HG02759 (cell line): Measurements from ENCODE around the gene LYPD4.

Experiments
- ATAC-seq: cut with Tn5 transposase; IDR thresholded peaks from one replicate; pipeline ENCODE4 v1.9.1; 2021; ENCODE audit warnings: mild to moderate bottlenecking, moderate library complexity; ENCODE audit not compliant: unreplicated experiment

Gene LYPD4

DNA sequence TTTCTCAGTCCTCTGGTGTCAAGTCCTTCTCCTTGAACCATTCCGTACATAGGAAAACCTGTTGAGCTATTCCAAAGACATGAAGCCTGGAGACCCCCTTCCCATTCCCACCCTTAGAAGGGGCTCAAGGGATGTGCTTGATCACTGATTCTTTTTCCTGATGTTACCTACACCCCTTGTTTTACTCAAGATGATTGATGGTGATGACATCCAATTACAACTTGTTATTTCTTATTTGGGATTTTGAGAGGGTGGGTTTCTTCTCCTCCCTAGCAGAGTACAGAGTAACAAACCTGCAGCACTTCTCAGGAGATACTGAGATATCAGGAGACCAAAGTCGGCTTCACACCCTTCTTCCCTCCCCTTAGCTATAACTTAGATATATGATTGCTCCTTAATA, 8.9 kb upstream of the LYPD4 start:
- no peak for ATAC-seq

DNA sequence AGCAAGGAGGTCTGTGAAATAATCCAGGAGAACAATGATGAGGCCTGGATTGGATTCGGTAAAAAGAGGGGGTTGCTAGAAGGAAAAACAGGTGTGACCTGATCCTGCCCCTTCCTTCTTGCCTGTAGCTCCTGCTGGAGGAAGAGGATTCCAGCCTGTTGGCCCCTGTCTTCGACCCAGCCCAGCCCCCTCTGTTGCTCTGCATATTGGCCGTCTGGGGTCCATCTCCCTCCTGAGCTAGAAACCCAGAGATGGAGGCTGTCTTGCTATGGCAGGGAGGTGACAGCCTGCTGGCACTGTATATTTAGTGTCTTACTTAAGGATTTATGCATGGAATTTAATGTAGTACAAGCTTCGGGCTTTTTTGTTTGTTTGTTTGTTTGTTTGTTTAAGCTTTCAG, 7.0 kb upstream of the LYPD4 start:
- no peak for ATAC-seq

DNA sequence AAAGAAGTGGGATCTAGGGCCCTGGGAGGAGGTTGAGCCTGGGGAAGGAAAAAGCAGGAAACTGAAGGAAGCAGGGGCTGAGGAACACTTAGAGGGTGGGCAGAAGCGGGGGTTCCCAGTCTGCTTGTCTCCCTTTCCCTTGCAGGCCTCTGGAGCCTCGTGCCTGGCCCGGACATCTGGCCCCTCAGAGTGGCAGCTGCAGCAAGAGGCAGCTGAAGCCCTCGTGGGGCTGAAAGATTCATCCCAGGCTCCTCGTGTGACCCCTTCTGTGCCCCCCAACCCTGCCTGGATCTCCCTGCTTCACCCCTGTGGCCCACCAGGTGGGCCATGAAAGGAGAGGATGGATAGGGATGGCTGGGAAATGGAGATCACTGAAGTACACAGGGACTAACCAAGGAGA, 5.9 kb upstream of the LYPD4 start:
- ATAC-seq, result no peak

DNA sequence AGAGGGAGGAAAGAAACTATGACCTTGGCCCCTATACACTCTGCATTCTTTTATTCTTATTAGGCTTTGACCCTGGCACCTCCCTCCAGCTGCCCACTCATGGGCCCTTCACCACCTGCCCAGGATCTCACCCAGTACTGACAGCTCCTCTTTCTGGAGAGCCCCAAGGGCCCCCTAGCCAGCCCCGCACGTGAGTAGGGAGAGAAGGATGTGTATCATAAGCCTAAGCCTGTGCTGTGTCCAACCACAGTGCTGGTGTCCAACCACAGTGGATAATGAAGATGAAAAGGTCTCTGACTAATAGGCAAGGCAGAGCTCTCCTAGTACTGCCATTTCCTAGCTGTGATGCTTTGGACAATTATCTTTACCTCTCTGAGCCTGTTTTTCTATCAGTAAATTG, 4.6 kb upstream of the LYPD4 start:
- ATAC-seq, result no peak

DNA sequence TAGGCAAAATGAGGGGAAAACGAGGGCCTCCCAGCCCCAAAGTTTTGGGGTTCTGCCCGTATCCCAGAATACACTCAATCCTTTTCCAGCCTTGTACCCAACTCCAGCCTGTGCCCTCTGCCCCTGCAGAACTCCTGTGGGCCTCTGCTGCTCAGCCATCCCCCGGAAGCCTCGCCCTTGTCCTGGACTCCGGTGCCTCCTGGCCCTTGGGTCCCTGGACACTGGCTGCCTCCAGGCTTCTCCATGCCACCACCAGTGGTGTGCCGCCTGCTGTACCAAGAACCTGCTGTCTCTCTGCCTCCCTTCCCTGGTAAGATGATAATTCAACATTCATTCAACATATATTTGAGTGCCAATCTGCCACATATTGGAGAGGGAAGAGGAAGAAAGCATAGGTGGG, 4.2 kb upstream of the LYPD4 start:
- ATAC-seq, result no peak

DNA sequence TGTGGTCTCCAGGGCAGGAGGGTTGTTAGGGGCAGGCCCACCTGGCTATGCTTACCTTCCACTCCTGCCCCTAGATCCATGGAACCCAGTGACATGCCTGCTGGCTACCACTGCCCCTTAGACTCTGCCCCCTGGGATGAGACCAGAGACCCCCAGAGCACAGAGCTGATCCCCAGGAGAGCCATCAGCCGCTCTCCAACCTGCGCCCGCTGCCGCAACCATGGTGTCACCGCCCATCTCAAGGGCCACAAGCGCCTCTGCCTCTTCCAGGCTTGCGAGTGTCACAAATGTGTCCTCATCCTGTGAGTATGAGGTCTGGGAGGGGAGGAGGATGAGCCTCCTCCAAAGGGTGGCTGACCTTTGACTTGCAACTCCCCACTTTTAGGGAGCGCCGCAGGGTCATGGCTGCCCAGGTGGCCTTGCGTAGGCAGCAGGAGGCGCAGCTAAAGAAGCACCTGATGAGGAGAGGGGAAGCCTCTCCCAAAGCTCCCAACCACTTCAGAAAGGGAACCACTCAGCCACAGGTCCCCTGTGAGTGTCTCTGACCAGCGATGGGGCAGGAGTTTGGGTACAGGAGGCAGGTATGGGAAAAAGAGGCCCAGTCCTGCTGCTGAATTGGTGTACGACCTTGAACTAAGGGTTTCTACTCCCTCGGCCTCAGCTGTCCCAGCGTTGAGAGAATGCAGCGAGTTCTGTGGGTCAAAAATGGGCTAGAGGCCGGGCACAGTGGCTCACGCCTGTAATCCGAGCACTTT, 3.0 kb upstream of the LYPD4 start:
- ATAC-seq, result no peak

DNA sequence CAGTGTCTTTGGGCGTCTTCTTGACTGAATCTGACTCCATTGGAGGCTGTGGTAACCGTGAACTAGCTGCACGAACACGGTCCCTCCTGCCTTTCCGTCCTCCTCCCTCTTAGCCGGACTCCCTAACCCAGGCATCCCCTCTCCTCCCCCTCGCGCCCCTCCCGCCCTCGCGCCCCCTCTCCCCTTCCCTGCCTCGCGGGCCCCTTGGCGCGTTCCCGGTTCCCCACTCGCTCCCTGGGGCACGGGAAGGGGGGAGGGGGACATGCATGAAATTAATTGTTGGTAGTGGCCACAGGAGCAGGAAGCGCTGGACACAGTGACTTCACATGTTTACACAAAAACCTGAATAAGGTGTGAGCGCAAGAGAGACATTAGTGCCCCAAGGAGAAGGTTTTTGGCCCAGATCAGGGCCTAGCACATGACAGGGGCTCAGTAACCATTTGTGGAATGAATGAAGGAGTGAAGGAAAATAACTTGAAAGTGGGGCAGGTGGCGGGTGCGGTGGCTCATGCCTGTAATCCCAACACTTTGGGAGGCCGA, 638 bp upstream of the LYPD4 start:
- no peak for ATAC-seq

DNA sequence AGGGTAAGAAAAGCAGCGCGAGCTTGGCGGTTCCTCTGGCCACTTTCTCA, 343 bp upstream of the LYPD4 start, which contains the start of gene DMRTC2:
Gene DMRTC2 (plus strand): TSS at position 42 of the 50 bp plus-strand sequence. CDS start 2,387 bp downstream, outside the sequence.
- ATAC-seq, result no peak

DNA sequence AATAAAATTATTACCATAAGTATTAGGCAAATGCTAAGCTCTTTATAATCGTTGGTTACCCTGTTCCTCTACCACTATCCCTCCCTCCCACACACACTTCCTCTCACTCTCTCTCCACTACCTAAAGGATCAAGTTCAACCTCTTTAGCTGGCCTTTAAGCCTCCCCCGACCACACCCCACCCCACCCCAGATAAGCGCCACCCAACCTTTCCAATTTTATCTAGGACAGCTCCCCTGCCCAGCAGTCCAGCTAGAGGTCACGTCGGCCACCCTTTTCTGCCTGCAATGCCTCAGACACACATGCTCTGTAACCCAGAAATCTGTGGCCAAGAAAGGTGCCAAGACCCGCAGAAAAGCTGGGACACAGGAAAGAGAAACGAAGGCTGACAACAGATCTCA, 1.1 kb downstream of the LYPD4 start:
- ATAC-seq, result no peak

DNA sequence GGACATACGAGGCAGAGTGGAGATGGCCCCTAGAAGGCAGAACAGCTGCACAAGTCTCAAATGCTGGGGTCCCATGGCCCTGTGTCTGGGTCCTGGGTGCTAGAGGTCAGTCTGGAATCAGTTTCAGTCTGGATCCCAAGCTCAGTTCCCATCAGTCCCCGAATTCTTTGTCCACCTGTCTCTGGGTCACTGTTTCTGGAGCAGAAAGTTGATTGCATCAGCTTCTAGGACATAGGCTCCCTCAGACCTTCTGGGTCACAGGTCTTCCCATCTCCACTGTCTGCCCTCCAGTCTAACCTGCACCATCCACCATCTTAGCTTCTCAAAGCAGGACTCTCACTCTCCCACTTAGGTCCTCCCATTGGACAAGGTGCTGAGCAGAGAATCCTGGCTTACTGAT, 5.3 kb downstream of the LYPD4 start:
- no peak for ATAC-seq

DNA sequence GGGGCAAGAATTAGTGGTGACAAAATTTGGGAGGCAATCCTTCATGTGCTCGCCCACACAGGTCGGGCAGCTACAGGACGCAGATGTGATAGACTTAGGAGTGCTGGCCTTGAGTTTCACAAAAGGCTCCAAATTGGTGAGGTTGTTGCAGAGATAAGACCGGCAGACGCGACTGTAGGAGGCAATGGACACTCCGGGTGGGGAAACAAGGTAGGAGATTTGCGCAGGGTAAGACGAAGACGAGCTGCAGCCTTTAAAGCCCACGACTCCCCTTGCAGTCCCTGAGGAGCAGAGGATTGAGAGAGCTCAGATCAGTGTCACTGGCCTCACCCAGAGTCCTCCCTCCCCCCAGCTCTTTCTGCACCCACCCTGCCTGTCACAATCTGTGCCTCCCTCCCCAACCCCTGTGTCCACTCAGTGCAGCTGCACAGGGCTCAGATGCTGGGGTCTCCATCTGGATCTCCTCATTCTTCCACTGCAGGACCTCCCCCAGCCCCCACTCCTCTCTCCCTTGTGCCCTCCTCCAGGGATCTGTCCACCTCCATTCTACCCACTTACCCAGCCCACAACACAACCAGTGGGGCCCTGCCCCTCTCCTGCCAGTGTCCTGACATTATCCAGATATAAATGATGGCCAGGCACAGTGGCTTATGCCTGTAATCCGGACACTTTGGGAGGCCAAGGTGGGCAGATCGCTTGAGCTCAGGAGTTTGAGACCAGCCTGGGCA, 6.3 kb downstream of the LYPD4 start:
- no peak for ATAC-seq

DNA sequence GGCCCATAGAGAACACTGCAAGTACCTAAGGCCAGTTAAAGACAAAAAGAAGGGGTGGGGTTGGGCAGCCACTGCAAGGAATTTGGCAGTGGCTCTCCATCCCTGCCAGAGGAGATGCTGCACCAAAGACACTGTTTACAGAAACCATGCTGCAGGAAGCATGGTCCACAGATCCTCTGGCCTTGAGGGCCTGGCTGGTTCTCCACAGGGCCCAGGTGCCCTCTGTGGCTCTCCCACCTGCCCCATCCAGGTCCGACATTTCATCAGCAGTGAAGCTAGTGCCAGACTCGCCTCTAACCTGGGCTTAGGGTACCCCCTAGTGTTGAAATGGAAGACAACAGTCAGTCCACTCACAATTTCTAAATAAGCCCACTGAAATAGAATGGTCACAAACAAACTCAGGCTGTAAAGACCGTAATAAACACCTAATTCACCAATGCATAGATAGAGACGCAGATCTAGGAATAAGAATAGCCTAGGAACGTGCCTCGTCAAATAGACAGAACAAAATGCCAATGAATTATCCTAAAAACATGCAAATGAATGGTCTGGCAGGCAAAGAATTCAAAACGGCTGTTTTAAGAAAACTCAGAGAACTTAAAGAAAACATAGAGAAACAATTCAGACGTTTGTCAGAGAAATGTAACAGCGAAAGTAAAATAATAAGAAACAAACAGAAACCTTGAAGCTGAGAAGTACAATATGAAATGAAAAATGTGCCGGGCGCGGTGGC, 23.3 kb downstream of the LYPD4 start:
- ATAC-seq, result no peak

DNA sequence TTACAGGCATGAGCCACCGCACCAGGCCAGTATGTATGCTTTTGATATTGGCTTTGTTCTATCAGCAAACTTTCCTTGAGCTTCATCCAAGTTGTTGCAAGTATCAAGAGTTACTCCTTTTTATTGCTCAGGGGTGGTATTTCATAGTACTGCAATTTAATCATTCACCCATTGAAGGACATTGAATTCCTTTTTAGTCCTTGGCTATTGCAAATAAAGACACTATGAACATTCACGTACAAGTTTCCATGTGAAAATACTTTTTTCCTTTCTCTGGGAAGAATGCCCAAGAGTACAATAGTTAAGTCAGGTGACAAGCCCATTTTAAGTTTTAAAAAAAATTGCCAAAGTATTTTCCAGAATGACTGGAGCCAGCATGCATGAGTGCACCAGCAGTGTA, 27.7 kb downstream of the LYPD4 start:
- no peak for ATAC-seq

DNA sequence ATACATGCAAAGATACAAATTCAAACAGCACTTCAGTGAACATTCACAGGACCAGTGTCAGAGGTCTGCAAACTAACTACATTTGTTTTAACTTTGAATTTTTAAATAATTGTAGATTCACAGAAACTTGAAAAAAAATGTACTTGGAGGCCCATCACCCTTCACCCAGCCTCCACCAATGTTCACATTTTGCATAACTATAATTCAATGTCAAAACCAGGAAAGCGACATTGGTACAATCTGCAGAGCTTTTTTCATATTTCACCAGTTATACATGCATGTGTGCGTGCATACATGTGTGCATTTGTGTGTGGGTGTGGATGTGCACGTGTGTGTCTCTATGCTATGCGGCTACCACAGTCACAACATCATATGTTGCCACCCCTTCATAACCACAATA, 29.2 kb downstream of the LYPD4 start:
- ATAC-seq, result no peak

DNA sequence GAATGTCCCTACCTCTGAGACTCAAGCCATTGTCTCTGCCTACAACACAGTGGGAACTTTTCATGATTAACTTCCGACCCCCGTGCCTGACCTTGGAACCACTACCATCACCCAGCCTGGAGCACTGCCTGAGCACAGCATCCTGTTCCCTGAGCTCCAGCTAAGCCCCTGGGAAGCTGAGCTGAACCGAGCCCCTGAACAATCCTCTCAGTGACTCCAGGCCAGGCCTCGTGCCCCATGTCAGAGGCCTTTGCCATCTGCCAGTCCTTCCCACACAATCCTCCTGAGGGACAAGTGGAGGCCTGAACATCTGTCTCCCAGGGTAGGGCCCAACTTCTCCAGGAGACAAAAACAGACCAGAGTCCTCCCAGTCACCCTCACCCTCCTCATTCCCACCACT, 30.6 kb downstream of the LYPD4 start:
- no peak for ATAC-seq

DNA sequence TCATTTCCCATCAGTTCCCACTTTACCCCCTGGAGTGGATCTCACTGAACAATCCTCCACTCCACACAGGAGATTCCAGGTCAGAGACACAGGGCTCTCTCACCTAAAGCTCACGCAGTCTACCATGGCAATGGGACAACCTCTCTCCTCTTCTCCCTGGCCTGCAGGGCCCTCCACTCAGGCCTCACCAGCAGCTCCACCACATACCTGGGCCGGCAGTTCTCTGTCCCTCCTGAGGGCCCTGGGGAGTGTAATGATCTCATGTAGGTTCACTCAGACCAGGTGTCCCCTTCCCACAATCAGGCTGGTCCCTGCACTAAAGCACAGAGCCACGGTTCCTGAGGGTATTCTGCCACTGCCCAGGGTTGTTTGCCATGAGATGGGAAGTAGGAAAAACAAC, 32.5 kb downstream of the LYPD4 start:
- no peak for ATAC-seq

DNA sequence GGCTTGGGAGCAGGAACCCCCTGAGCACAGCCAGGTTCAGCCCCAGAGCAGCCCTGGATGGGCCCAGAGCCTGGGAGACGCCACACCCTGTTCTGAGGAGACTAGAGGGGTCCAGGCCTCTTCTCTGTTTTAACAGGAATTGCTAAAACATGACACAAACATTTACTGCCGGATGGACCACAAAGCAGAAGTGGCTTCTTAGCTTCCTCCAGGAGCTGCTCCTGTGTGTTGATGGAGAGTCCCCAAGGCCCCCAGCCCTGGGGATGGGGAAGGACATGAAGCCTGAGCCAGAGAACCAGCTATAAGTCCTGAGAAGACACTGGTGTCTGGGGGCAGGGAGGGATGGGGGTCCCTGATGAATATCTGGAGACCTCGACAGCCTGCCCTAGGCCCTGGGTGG, 33.4 kb downstream of the LYPD4 start:
- no peak for ATAC-seq

DNA sequence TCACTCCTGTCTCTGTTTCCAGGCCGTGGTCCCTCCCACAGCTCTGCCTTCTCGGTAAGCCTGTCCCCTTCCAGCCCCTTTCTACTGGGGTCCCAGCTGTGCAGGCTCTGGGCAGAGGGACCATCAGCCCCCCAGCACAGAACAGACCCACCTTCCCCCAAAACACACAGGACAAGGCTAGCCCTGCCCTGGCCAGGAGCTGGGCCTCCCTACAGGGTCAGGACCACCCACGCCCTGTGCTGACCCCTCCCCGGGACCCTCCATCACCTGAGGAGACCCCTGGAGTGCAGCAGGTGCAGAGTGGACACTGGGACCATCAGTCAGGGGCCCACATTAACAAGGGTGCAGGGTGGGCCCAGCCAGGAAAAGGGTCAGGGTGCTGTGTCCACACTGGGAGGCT, 34.2 kb downstream of the LYPD4 start:
- ATAC-seq, result no peak

DNA sequence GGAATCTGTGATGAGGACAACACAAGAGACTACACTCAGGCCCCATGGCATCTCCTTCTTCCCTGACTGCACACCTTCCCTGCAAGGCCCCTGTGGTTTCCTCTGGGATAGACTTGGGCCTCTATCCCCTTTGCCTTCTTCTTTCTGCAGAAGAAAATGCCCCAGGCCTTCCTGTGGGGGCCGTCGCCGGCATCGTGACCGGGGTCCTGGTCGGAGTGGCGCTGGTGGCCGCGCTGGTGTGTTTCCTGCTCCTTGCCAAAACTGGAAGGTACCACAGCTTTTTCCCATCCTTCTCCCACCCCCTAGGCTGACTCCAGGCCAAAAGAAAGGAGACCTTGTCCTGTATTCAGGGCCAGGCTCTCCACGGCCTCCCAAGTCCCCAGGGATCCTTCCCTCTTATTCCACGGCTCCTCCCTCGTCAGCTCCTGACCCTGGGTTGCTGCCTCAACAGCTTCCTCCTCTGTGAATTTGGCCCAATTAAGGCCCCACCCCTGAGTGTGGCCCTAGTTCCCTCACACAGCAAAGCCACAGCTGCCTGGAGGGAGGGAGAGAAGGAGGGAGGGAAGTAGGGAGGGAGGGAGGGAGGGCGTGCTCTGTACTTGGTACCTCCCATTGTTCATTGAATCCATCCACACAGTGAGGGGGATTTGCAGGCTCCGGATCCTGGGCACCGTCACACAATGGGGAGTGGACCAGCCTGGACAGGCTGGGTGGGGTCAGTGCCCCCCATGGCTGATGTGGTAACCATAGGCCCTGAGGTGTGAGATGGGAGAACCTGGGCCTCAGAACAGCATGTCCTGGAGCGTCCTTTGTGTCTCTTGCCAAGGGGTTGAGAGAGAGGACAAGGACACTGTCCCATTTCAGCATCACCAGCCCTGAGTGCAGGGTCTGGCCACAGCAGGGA, 35.6 kb downstream of the LYPD4 start:
- no peak for ATAC-seq

DNA sequence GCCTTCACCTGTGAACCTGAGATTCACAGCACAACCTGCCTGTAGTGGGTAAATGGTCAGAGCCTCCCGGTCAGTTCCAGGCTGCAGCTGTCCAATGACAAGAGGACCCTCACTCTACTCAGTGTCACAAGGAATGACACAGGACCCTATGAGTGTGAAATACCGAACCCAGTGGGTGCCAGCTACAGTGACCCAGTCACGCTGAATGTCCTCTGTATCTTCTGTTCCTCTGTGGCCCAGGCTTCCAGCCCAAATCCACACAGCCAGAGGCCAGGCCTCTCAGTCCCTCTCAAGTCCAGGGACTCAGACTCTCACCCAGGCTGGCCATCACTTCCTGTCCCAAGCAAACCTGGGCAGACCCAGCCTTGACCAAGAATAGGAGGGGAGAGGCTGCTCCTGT, 37.3 kb downstream of the LYPD4 start:
- no peak for ATAC-seq

DNA sequence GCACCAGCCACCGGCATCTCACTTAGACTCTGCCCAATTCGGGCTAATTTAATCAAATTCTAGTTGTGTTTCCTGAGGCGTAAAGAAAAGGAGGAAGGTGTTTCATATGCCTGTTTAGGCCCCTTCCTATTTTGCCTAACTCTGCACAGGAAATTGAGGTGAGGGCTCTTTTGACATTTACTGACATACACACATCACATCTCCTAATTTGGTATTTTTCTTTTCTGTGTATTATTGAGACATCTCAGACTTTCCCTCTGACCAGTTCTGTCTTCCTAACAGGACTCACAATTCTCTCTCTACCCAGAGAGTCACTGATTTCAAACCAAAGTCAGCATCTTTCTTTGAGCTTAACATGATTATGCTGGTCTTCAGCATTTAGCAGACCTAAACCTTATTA, 40.1 kb downstream of the LYPD4 start:
- no peak for ATAC-seq
